ENCODE results near the gene CST9. TPM values are rescaled to one million over a fixed set of nuclear protein-coding genes. Genes with fewer than 3 reads are reported as not detected.

CST9 gene
- total and polyA plus RNA-seq, 10 of the 15 experiments (the other 5 are each of a cell fraction or from before 2014, with no cell fraction given), result not detected

DNA sequence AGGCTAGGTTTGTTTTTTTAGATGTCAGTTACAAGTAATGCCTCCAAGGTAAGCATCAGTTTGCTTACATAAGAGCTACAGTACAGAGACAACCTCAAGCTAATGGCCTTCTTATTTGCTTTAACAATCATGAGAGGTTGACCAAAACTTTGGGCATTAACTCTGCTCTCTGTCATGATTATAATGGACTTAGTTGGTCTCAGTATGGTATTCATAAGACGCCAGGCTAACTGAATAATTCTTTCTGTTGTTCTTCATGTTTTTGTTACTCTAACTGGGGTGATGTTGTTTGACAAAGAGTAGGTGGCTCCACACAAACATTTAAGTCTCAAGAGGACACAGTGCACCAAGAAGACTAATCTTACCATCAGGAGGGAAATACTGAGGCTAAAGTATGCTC is 9.8 kb downstream of the CST9 start:
- POLR2A ChIA-PET, result no interaction called here
- RAD21 ChIA-PET (ENCODE audit: unreplicated experiment), result no interaction called here
- Histone ChIP-seq H3K4me3 (no peak overlapping the region), H3K9me3 (replicated peaks; ENCODE audit: control insufficient read depth, insufficient read depth, low read length) (no peaks in the 10 kb centered on the region), H2AFZ (ENCODE audit: control insufficient read depth, low read depth, low read length) (no peak overlapping the region), H3K4me1 (ENCODE audit: control insufficient read depth, insufficient read depth, low read length) (no peaks in the 10 kb centered on the region), H3K9ac (ENCODE audit: control insufficient read depth, insufficient read depth, low read length) (no peak overlapping the region), H3K27me3 (replicated peaks in 1 of 2; ENCODE audit: control insufficient read depth in 2 of 2, insufficient read depth in 2 of 2, low read length in 1 of 2) (no peaks in the 10 kb centered on the region), H3K27ac (ENCODE audit: control insufficient read depth, insufficient read depth) (no peak overlapping the region), H3K4me2 (ENCODE audit: control insufficient read depth, insufficient read depth) (no peak overlapping the region), H3K36me3 (ENCODE audit: control insufficient read depth in 2 of 2, insufficient read depth in 2 of 2, low read length in 1 of 2) (no peaks in the 10 kb centered on the region), H3K79me2 (ENCODE audit: control insufficient read depth, insufficient read depth, low read length) (no peaks in the 10 kb centered on the region), H4K20me1 (ENCODE audit: control insufficient read depth, insufficient read depth) (no peaks in the 10 kb centered on the region)
- intact Hi-C loops (cut with micrococcal nuclease; ENCODE audit: unreplicated experiment) (no loop called here), in situ Hi-C loops (cut with MboI) (no loop called here)
- no peak for DNase-seq (ENCODE audit: low read depth, low spot score)
- 0% methylated on average over 1 of the region's 1 CpG for WGBS (ENCODE audit: insufficient coverage, insufficient replicate concordance, low lambda C conversion rate, missing lambda C conversion rate)
- no TSS peak for BruUV-seq (replicated peaks)
- TF ChIP-seq MTA2 (IDR thresholded peaks at IDR 0.05; ENCODE audit: low read depth), result no peak
- TF ChIP-seq, protein P1, sequence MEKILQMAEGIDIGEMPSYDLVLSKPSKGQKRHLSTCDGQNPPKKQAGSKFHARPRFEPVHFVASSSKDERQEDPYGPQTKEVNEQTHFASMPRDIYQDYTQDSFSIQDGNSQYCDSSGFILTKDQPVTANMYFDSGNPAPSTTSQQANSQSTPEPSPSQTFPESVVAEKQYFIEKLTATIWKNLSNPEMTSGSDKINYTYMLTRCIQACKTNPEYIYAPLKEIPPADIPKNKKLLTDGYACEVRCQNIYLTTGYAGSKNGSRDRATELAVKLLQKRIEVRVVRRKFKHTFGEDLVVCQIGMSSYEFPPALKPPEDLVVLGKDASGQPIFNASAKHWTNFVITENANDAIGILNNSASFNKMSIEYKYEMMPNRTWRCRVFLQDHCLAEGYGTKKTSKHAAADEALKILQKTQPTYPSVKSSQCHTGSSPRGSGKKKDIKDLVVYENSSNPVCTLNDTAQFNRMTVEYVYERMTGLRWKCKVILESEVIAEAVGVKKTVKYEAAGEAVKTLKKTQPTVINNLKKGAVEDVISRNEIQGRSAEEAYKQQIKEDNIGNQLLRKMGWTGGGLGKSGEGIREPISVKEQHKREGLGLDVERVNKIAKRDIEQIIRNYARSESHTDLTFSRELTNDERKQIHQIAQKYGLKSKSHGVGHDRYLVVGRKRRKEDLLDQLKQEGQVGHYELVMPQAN (conservative IDR thresholded peaks at IDR 0.05), result no peak
- no peak for TF ChIP-seq MYC (IDR thresholded peaks at IDR 0.05; ENCODE audit: insufficient read depth, insufficient read length, insufficient replicate concordance, low read length, severe bottlenecking)
- TF ChIP-seq CEBPB (IDR thresholded peaks at IDR 0.05; ENCODE audit: borderline replicate concordance in 1 of 2, low read depth in 2 of 2, low read length in 2 of 2), result no peak
- TF ChIP-seq MXI1 (IDR thresholded peaks at IDR 0.05; ENCODE audit: low read depth, low read length), result no peak
- TF ChIP-seq RUNX3 (IDR thresholded peaks at IDR 0.05; ENCODE audit: low read length), result no peak
- no peak for TF ChIP-seq TBL1XR1 (IDR thresholded peaks at IDR 0.05; ENCODE audit: low read depth, low read length)
- TF ChIP-seq NBN (IDR thresholded peaks at IDR 0.05), result no peak
- no peak for TF ChIP-seq PAX5 (IDR thresholded peaks at IDR 0.05; ENCODE audit: borderline replicate concordance, low read depth, low read length)
- TF ChIP-seq BCL11A (IDR thresholded peaks at IDR 0.05; ENCODE audit: low read depth, low read length), result no peak
- no peak for TF ChIP-seq ZNF217 (IDR thresholded peaks at IDR 0.05)
- TF ChIP-seq, protein P2, sequence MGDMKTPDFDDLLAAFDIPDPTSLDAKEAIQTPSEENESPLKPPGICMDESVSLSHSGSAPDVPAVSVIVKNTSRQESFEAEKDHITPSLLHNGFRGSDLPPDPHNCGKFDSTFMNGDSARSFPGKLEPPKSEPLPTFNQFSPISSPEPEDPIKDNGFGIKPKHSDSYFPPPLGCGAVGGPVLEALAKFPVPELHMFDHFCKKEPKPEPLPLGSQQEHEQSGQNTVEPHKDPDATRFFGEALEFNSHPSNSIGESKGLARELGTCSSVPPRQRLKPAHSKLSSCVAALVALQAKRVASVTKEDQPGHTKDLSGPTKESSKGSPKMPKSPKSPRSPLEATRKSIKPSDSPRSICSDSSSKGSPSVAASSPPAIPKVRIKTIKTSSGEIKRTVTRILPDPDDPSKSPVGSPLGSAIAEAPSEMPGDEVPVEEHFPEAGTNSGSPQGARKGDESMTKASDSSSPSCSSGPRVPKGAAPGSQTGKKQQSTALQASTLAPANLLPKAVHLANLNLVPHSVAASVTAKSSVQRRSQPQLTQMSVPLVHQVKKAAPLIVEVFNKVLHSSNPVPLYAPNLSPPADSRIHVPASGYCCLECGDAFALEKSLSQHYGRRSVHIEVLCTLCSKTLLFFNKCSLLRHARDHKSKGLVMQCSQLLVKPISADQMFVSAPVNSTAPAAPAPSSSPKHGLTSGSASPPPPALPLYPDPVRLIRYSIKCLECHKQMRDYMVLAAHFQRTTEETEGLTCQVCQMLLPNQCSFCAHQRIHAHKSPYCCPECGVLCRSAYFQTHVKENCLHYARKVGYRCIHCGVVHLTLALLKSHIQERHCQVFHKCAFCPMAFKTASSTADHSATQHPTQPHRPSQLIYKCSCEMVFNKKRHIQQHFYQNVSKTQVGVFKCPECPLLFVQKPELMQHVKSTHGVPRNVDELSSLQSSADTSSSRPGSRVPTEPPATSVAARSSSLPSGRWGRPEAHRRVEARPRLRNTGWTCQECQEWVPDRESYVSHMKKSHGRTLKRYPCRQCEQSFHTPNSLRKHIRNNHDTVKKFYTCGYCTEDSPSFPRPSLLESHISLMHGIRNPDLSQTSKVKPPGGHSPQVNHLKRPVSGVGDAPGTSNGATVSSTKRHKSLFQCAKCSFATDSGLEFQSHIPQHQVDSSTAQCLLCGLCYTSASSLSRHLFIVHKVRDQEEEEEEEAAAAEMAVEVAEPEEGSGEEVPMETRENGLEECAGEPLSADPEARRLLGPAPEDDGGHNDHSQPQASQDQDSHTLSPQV (IDR thresholded peaks at IDR 0.05), result no peak
- FAIRE-seq, result no peak
- CTCF ChIA-PET, result interaction anchor here (0.9 kb wide), 1 partner anchor 246 kb away, joined by 3 read pairs; no protein-coding TSS in a partner anchor
- SMC1A ChIA-PET (ENCODE audit: uncharacterized antibody, unreplicated experiment), result no interaction called here
- no peak for ATAC-seq
